ENCODE results near the gene MCU.

The MCU gene

GRCh38 chr10:72930276-72930675 is 238.3 kb downstream of the MCU start:
- TF ChIP-seq CTCF (IDR thresholded peaks at IDR 0.05; ENCODE audit: extremely low read depth, missing control alignments): no peak

GRCh38 chr10:72932259-72933015 is 240.5 kb downstream of the MCU start:
- no peak for DNase-seq (ENCODE audit: low spot score)
- TF ChIP-seq CTCF (IDR thresholded peaks at IDR 0.05; ENCODE audit: extremely low read depth, missing control alignments): no peak

More at GRCh38 chr10:72930276-72930675, 238.3 kb downstream of the MCU start:
- DNase-seq (ENCODE audit: low spot score): no peak

- TF ChIP-seq CTCF (IDR thresholded peaks at IDR 0.05; ENCODE audit: extremely low read depth, missing control alignments): no peak
- no peak for DNase-seq (ENCODE audit: low spot score)
Observed at GRCh38 chr10:72935361-72935760, 243.4 kb downstream of the MCU start.
